ENCODE results near the gene CLDN9. TPM values are rescaled to one million over a fixed set of nuclear protein-coding genes. Genes with fewer than 3 reads are reported as not detected.

CLDN9 gene
- total RNA-seq, 1 donor from 2014 or later: not detected

- Histone ChIP-seq H3K27ac (no peak within 1 kb of the TSS), H3K36me3 (no peaks in the 10 kb centered on the region), H3K4me1 (peaks cover 50% of the 10 kb centered on the region), H3K27me3 (peaks cover 12% of the 10 kb centered on the region), H3K9me3 (no peaks in the 10 kb centered on the region), H3K4me3 (peak within 1 kb of the TSS; percentile 56 to 67)
- intact Hi-C loops (cut with DNase I): no loop called here
- DNase-seq (ENCODE audit: extremely low spot score in 2 of 2): no peak
- TF ChIP-seq POLR2A (IDR thresholded peaks at IDR 0.05): no peak
- no peak for TF ChIP-seq CTCF (IDR thresholded peaks at IDR 0.05)
- no peak for TF ChIP-seq POLR2AphosphoS5 (IDR thresholded peaks at IDR 0.05; ENCODE audit: insufficient read depth in 1 of 2, low read depth in 1 of 2)
Measured at GRCh38 chr16:2968738-2969544, 43.8 kb upstream of the CLDN9 start, which contains the start of gene PAQR4. Gene PAQR4, plus strand, starts transcription at chr16:2969348. Its CDS starts 327 bp downstream, at chr16:2969675.

GRCh38 chr16:2969545-2970521, 42.9 kb upstream of the CLDN9 start:
- DNase-seq (ENCODE audit: extremely low spot score in 2 of 2): no peak
- Histone ChIP-seq H3K4me3 (peak overlapping the region; percentile 56 to 67), H3K36me3 (no peaks in the 10 kb centered on the region), H3K27ac (no peak overlapping the region), H3K9me3 (no peaks in the 10 kb centered on the region), H3K27me3 (peaks cover 12% of the 10 kb centered on the region), H3K4me1 (peaks cover 41% of the 10 kb centered on the region)
- intact Hi-C loops (cut with DNase I): no loop called here
- TF ChIP-seq CTCF (IDR thresholded peaks at IDR 0.05) (no peak), POLR2A (IDR thresholded peaks at IDR 0.05) (no peak), POLR2AphosphoS5 (IDR thresholded peaks at IDR 0.05; ENCODE audit: insufficient read depth in 1 of 2, low read depth in 1 of 2) (no peak)

- Histone ChIP-seq H3K4me1 (peaks cover 34% of the 10 kb centered on the region), H3K36me3 (no peaks in the 10 kb centered on the region), H3K27me3 (peaks cover 12% of the 10 kb centered on the region), H3K4me3 (peak overlapping the region in 1 of 2 donors; percentile 56), H3K9me3 (no peaks in the 10 kb centered on the region), H3K27ac (no peak overlapping the region)
- no peak for TF ChIP-seq POLR2A (IDR thresholded peaks at IDR 0.05)
- TF ChIP-seq POLR2AphosphoS5 (IDR thresholded peaks at IDR 0.05; ENCODE audit: insufficient read depth in 1 of 2, low read depth in 1 of 2): no peak
- no peak for TF ChIP-seq CTCF (IDR thresholded peaks at IDR 0.05)
- intact Hi-C loops (cut with DNase I): no loop called here
- DNase-seq (ENCODE audit: extremely low spot score in 2 of 2): no peak
Measured at GRCh38 chr16:2970563-2970962, 42.2 kb upstream of the CLDN9 start.

GRCh38 chr16:2971134-2971984, 41.4 kb upstream of the CLDN9 start:
- TF ChIP-seq POLR2AphosphoS5 (IDR thresholded peaks at IDR 0.05; ENCODE audit: insufficient read depth in 1 of 2, low read depth in 1 of 2) (no peak), POLR2A (IDR thresholded peaks at IDR 0.05) (no peak), CTCF (IDR thresholded peaks at IDR 0.05) (no peak)
- Histone ChIP-seq H3K4me3 (no peak overlapping the region), H3K9me3 (no peaks in the 10 kb centered on the region), H3K36me3 (no peaks in the 10 kb centered on the region), H3K4me1 (peaks cover 31% of the 10 kb centered on the region), H3K27ac (no peak overlapping the region), H3K27me3 (peaks cover 12% of the 10 kb centered on the region)
- intact Hi-C loops (cut with DNase I): no loop called here
- no peak for DNase-seq (ENCODE audit: extremely low spot score in 2 of 2)
